ENCODE measurements around the gene MCHR1. TPM values are rescaled to one million over a fixed set of nuclear protein-coding genes. Genes with fewer than 3 reads are reported as not detected.
"Not testable (repeated sequence)": the region's sequence is repeated elsewhere in the genome, so short reads cannot be mapped to it uniquely, and the experiment has no call there.

Gene MCHR1
- total RNA-seq, 1 donor: not detected

DNA sequence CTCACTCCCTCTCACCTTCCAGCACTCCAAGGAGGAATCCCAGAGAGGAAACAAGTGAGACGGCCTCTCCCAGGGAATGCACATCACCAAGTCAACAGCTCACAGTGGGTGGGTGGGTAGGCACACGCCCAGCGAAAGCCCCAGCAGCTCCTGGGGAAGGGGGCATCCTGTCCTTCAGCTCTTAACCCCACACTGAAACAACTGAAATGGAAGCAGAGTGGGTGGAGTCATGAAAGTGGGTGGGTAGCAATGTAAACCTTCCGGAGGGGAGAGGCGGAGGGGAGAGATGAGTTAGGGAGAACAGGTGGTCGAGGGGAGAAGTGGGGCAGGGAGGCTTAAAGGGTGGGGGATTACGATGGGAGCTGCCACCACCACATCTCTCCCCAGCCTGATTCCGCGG is 5.4 kb downstream of the MCHR1 start:
- DNase-seq (ENCODE audit: low read depth in 2 of 3, low spot score in 2 of 3): no peak

DNA sequence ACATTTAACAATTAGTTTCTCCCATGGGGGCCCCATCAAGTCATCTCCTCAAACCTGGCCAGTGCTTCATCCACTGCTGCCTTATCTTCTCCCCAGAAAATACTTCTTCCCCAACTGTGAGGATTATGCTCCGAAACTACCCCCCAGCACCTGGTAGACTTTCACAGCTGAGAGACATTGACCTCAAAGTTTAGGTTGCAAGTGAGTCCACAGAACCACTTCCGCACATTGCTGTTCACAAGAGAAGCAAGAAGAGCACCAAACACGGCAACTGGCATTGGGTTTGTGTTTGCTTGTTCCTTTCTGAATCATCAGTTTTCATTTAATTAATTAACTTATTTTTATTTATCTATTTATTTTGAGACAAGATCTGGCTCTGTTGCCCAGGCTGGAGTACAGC is 6.1 kb downstream of the MCHR1 start:
- no peak for DNase-seq (ENCODE audit: low read depth in 2 of 3, low spot score in 2 of 3)

DNA sequence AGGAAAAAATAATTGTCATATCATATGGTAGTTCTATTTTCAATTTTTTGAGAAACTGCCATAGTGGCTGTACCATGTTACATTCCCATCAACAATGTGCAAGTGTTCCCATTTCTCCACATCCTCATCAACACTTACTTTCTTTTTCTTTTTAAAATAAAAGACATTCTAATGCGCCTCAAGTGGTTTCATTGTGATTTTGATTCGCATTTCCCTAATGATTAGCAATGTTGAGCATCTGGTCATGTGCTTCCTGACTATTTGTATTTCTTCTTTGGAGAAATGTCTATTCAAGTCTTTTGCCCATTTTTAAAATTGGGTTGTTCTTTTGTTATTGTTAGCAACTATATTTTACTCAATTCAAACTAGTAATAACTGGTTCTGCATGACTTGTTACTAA is 8.4 kb downstream of the MCHR1 start:
- DNase-seq (ENCODE audit: low read depth in 2 of 3, low spot score in 2 of 3): no peak

DNA sequence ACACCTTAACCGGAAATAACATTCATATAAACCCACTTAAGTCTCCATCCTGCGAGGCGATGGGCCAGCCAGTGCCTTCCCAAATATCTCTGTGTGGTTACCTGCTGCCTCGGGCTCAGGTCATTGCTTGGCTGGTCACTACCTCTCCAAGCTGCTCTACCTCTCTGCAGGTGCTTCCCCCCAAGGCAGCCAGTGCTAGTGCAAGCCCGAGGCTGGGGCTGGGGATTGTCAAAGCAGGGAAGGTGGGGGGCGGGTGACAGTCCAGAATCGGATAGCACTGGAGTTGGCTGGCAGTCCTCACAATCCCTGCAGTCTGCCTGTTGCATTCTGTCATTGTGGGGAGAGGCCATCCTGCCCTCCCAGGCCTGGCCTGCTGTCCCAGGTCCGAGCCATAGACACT is 11.1 kb downstream of the MCHR1 start:
- no peak for DNase-seq (ENCODE audit: low read depth in 2 of 3, low spot score in 2 of 3)

DNA sequence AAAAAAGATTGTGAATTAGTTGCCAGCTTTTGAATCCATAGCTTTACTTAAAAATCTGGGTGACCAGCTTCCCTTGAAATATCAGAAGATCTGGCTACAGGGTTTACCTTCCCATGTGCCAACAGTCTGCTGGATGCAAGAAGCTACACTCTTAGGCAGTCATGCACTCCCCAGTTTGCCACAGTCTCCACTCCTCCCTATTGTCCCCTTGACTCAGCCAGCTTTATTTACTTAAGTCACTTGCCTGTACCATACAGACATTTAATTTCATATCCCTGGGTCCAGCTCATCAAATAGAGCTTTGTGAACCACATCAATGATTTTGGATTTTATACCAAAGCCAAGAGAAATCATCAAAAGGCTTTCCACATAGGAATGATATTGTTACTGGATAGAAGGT is 12.2 kb downstream of the MCHR1 start:
- no peak for DNase-seq (ENCODE audit: low read depth in 2 of 3, low spot score in 2 of 3)

DNA sequence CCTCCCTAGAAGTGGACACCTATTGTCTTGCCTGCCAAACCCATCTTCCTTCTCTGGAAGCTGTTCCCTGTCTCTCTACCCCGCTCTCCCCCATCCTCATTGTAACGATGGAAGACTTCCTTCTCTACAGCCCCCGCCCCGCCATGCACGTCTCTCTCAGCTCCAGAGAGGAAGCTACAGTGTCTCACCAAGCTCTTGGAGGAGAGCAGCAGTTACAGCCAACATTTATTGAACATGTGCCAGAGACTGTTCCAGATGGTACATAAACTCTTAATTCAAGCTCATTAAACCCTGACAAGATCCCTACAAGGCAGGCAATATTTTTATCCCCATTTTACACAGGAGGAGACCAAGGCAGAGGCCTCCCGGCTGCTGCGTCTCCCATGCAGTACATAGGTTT is 15.1 kb downstream of the MCHR1 start:
- DNase-seq (ENCODE audit: low read depth in 2 of 3, low spot score in 2 of 3): peak in 1 of 3 donors; percentile 38

DNA sequence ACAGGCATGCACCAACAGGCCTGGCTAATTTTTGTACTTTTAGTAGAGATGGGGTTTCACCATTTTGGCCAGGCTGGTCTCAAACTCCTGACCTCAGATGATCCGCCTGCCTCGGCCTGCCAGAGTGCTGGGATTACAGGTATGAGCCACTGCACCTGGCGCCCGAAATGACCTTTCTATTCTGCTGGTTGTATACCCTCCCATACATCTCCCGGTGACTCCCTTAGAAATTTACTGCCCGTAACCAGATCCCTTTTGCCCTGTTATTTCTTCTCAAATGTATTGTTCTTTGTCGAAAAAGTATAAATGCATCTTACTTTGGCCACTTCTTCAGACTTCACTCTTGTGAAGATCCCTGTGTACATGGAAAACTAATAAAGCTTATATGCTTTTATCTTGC is 22.0 kb downstream of the MCHR1 start:
- no peak for DNase-seq (ENCODE audit: low read depth in 2 of 3, low spot score in 2 of 3)

DNA sequence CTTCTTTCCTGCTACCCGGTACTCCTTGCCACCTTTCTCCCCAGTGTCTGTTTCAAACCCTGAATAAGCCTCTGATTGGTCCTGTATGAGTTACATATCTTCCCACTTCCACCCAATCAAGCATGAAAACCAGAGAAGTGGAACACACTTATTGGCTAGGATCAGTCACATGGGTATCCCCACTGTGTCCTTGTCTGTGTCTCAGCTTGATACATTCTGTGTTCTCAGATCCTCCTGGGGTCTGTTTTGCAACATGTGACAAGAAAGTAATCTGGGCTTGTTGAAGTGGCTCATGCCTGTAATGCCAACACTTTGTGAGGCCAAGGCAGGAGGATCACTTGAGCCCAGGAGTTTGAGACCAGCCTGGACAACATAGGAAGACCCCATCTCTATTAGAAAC is 23.9 kb downstream of the MCHR1 start:
- no peak for DNase-seq (ENCODE audit: low read depth in 2 of 3, low spot score in 2 of 3)

DNA sequence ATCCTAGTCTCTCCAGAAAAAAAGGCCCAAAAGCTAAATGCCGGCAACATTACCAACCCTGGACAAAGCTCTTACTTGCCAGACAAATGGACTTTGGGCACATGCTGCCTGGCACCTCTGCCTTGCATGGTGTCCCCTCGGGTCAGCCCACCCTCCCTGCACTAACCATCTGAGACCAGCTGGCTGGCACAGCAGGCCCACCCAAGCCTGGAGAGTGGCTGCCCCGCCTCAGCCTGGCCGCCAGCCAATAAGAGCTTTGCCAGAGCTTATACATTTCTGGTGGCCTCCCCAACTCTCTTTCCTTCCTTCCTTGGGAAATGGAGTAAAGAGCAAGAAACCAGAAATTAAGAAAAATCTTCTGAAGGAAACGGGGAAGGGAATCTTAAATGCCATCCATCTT is 24.5 kb downstream of the MCHR1 start:
- DNase-seq (ENCODE audit: low read depth in 2 of 3, low spot score in 2 of 3): no peak

DNA sequence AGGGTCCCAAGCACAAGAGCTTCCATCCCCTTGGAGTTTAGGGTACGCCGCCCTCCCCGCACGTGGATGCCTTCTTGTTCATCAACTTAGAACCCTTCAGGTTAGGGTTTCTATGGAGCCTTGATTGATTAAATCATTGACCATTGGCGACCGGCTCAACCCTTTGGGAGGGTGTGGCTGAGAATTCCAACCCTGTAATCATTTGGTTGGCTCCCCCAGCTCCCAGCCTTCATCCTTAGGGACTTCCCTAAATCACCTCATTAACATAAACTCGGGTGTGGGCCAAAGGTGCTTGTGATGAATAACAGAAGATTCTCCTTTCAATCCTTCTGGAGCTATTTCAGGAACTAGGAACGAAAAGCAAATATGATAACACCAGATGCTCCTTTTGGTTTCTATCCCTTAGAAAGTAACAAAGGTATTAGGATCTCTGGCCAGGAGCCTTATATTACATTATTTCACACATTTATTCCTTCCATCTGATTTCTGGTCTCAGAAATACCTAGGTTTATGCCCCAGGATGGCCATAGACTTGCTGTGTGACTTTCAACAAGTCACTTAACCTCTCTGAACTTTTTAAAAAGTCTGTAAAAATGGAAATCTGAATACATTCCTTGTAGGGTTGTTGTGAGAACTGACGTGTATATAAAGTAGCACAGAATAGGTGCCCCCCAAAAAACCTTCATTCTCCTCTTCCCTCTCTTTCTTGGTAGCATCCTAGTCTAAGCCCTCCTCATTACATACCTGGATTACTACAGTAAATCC is 26.8 kb downstream of the MCHR1 start:
- DNase-seq (ENCODE audit: low read depth in 2 of 3, low spot score in 2 of 3): no peak

DNA sequence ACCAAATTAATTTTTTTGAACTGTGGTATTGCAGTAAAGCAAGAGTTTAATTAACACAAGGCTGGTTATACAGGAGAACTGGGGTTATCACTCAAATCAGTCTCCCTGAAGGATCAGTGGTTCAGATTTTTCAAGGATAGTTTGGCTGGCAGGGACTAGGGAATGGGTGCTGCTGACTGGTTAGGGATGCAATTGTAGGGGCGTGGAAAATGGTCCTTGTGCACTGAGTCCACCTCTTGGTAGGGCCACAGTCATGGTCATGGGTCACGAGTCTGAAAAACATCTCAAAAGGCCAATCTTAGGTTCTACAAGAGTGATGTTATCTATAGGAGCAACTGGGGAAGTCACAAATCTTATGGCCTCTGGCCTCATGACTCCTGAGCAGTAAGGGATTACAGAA is 27.9 kb downstream of the MCHR1 start:
- no peak for DNase-seq (ENCODE audit: low read depth in 2 of 3, low spot score in 2 of 3)

DNA sequence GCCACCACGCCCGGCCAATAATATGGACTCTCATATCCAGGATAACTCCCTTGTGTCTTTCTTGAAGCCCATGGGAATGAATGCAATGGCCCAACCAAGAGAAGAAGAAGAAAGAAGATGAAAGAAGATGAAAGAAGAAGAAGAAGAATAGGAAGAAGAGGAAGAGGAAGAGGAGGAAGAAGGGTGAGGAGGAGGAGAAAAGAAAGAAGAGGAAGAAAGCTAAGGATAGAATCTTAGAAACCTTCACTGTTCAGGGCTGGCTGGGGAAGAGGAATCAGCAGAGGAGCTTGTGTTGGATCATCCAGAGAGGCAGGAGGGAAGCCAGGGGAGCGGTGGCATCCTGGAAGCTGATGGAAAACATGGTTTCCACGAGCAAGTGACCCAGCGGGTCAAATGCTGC is 28.9 kb downstream of the MCHR1 start:
- no peak for DNase-seq (ENCODE audit: low read depth in 2 of 3, low spot score in 2 of 3)

DNA sequence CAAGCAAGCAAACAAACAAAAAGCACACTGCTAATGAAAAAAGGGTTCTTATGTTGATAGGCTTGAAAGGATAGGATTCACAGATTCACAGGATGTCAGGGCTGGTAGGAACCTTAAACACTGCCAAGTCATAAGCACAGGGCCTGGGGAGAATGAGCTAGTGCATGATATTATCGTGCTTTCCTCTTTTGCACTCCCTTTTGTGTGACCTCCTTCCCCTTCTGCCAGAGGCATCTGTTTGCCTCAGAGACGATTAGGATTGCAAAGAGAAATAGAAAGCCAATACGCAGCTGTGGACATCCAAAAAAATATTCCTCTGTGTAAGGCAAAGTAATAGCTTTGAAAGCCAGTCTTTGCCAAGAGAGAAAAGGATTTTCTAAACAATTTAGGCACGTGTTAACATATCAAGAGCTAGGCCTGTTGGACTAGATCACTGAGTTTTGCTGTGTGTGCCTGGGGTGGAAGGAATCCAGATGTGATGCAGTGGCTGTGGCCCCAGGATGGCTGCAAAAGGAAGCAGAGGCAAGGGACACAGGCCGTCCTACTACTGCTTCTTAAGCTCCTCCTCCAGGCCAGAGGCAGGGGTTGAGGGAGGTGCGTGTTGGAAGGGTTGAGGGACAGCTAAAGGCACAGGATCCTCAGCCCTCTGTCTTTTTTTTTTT is 30.6 kb downstream of the MCHR1 start:
- peak in 2 of 3 donors; percentile 59 to 80 for DNase-seq (ENCODE audit: low read depth in 2 of 3, low spot score in 2 of 3)

DNA sequence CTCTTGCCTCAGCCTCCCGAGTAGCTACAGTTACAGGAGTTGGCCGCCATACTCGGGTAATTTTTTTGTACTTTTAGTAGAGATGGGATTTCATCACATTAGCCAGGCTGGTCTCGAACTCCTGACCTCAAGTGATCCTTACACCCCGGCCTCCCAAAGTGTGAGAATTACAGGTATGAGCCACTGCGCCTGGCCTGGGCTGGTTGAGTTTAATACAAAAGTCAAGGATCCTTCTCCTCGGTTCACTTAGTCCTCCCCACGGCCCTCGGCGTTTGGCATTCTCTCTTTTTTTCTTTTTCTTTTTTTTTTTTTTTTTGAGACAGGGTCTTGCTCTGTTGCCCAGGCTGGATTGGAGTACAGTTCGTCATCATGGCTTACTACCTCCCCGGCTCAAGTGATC is 33.0 kb downstream of the MCHR1 start:
- DNase-seq (ENCODE audit: low read depth in 2 of 3, low spot score in 2 of 3): no peak

DNA sequence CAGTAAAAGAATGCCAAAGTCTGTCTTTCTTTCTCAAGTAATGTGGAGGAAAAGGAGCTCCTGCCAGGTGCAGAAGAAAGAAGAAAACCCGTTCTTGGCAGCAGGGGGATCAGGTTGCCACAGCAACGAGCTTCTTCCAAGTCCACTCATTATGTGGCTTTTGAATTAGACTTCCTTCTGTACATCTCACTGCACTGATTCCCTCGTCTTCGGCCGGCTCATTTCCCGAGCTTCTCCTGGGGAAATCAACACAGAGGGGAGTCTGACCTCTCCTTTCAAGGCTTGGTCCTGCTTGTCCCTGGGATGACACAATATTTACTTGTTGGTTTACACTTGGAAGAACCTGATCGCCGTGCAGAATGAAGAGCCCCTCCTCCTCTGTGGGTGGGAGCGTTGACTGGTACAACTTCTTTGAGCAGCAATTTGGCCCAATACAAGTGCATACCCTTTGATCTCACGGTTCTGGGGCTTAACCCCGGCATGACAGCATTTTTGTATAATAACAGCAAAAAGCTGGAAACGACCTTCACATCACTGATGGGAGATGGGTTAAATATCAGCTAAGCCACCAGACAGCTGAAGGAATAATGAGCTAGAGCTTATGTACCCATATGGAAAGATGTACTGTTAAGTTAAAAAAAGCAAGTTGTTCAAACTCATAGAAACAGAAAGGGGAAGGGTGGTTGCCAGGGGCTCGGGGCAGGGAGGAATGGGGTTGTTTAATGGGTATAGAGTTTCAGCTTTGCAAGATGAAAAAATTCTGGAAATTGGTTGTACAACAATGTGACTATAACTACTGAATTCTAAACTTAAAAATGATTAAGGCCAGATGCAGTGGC is 35.4 kb downstream of the MCHR1 start:
- peak in 1 of 3 donors; percentile 54 for DNase-seq (ENCODE audit: low read depth in 2 of 3, low spot score in 2 of 3)

DNA sequence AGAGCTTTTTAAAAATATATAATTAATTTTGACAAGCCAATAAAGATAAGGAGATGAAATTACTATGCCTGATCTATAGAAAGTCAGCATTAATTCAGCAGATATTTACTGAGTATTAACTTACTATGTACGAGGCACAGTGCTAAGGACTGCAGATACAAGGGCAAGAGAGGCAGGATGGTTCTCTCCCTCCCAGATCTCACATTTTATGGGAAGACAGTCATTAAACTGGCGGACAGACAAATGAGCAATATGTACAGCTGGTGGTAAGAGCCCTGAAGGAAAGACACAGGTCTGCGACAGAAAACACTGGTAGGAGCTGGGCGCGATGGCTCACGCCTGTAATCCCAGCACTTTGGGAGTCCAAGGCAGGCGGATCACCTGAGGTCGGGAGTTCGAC is 36.8 kb downstream of the MCHR1 start:
- no peak for DNase-seq (ENCODE audit: low read depth in 2 of 3, low spot score in 2 of 3)

DNA sequence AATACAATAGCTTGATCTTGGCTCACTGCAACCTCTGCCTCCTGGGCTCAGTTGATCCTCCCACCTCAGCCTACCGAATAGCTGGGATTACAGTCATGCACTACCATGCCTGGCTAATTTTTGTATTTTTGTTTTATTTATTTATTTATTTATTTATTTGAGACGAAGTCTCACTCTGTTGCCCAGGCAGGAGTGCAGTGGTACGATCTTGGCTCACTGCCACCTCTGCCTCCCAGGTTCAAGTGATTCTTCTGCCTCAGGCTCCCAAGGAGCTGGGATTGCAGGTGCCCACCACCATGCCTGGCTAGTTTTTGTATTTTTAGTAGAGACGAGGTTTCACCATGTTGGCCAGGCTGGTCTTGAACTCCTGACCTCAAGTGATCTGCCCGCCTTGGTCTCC is 38.4 kb downstream of the MCHR1 start:
- DNase-seq (ENCODE audit: low read depth in 2 of 3, low spot score in 2 of 3): not testable (repeated sequence)

DNA sequence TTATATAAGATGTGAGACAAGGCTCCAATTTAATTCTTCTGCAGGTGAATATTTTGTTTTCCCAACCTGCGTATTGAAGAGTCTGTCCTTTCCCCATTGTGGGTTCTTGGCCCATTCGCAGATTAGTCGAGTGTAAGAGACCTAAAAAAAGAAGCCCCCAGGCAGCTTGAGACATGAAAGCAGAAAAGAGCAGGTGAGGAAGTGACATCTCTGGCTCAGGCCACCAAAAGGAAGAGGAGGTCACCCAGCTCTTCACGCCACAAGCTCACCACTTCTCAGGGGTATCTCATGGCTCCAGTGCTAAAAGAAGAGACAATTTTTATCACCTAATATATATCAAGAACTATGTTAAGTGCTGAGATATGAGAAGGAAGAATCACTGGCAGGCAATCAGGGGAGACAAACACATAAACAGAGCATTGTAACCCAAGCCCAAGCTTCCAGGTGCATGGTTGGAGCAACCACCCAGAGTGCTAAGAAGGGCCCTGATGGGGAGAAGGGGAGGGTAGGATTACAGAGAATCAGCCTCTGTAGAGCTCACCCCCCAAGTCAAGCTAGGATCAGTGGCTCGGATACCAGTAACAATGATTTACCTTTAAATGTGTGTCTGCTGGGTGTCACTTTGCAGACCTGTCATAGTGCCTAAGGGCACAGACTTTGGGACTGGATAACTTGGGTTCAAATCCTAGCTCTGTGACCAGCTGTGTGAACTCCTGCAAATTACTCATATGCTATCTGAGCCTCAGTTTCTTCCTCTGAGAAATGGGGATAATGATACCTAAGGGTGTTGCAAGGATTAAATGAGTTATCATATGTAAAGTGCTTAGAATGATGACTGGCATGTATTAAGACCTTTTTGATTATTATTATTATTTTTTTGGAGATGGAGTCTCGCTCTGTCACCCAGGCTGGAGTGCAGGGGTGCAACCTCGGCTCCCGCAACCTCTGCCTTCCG is 39.2 kb downstream of the MCHR1 start:
- DNase-seq (ENCODE audit: low read depth in 2 of 3, low spot score in 2 of 3): no peak

DNA sequence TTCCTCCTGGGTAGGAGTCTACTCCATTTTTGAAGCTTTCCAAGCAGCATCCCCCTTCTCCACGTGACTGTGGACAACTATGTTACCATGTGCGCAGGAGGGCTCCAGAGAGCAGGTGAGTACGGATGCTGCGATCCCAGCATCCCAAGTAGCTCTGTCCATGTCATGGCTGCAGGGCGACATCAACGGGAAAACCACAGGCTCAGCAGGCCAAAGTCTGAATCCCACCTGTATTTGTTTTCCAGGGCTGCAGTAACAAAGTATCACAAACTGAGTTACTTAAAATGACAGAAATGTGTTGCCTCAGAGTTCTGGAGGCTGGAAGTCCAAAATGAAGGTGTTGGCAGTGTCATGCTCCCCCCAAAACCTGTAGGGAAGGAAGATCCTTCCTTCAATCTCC is 40.3 kb downstream of the MCHR1 start:
- no peak for DNase-seq (ENCODE audit: low read depth in 2 of 3, low spot score in 2 of 3)

DNA sequence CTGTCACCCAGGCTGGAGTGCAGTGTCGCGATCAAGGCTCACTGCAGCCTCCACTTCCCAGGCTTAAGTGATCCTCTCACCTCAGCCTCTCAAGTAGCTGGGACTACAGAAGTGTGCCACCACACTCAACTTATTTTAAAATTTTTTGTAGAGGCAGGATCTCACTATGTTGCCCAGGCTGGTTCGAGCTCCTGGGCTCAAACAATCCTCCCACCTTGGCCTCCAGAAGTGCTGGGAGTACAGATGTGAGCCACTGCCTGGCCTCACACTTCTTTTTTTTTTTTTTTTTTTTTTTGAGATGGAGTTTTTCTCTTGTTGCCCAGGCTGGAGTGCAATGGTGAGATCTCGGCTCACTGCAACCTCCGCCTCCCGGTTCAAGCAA is 40.9 kb downstream of the MCHR1 start:
- not testable (repeated sequence) for DNase-seq (ENCODE audit: low read depth in 2 of 3, low spot score in 2 of 3)

Data from hematopoietic multipotent progenitor cell (in vitro differentiated cells).